Osteocyte (in vitro differentiated cells): ENCODE measurements around the gene IL12RB1. TPM values are rescaled to one million over a fixed set of nuclear protein-coding genes. Genes with fewer than 3 reads are reported as not detected.

Source experiments
- DNase-seq: peaks from one replicate; pipeline ENCODE4 v3.0.0; 2021; ENCODE audit warnings: mixed read lengths; ENCODE audit not compliant: unreplicated experiment; ENCODE audit errors: extremely low spot score
- H3K27ac Mint-ChIP-seq: one replicate; pipeline ENCODE4 v1.8.0; 2021; ENCODE audit warnings: mild to moderate bottlenecking, mixed read lengths; ENCODE audit not compliant: unreplicated experiment
- H3K27me3 Mint-ChIP-seq: one replicate; pipeline ENCODE4 v1.8.0; 2021; ENCODE audit warnings: mixed read lengths; ENCODE audit not compliant: unreplicated experiment
- H3K36me3 Mint-ChIP-seq: one replicate; pipeline ENCODE4 v1.8.0; 2021; ENCODE audit warnings: mixed read lengths; ENCODE audit not compliant: unreplicated experiment
- H3K4me1 Mint-ChIP-seq: one replicate; pipeline ENCODE4 v1.8.0; 2021; ENCODE audit warnings: mixed read lengths; ENCODE audit not compliant: unreplicated experiment
- H3K4me3 Mint-ChIP-seq: one replicate; pipeline ENCODE4 v1.8.0; 2021; ENCODE audit warnings: mild to moderate bottlenecking, moderate library complexity, mixed read lengths; ENCODE audit not compliant: unreplicated experiment
- H3K9me3 Mint-ChIP-seq: one replicate; pipeline ENCODE4 v1.8.0; 2021; ENCODE audit warnings: mixed read lengths; ENCODE audit not compliant: unreplicated experiment
- CTCF ChIP-seq: fragments of 200-600 bp; sonication (generic); IDR thresholded peaks from 2 replicates; pipeline ENCODE4 v1.5.0; 2021; ENCODE audit warnings: antibody characterized with exemption, mild to moderate bottlenecking, moderate library complexity
- total RNA-seq: library from RNA; stranded (reverse); gene quantifications from 2 replicates; pipeline ENCODE4 v1.2.1, GENCODE V29; 2021

Gene IL12RB1
- total RNA-seq, 1 donor from 2014 or later, result 0.51 TPM

- Mint-ChIP-seq H3K9me3 (no peaks in the 10 kb centered on the region), H3K4me1 (peaks cover 11% of the 10 kb centered on the region), H3K36me3 (peaks cover 6% of the 10 kb centered on the region), H3K27ac (no peak overlapping the region), H3K27me3 (no peaks in the 10 kb centered on the region), H3K4me3 (no peak overlapping the region)
- no peak for TF ChIP-seq CTCF
- no peak for DNase-seq
Observed at GRCh38 chr19:18122424-18122823, 35.7 kb upstream of the IL12RB1 start.

GRCh38 chr19:18121166-18121565 is 34.4 kb upstream of the IL12RB1 start:
- no peak for DNase-seq
- H3K27me3 Mint-ChIP-seq, result no peaks in the 10 kb centered on the region
- no peak overlapping the region for H3K4me3 Mint-ChIP-seq
- peaks cover 14% of the 10 kb centered on the region for H3K4me1 Mint-ChIP-seq
- H3K36me3 Mint-ChIP-seq, result peaks cover 6% of the 10 kb centered on the region
- TF ChIP-seq CTCF, result no peak
- no peaks in the 10 kb centered on the region for H3K9me3 Mint-ChIP-seq
- no peak overlapping the region for H3K27ac Mint-ChIP-seq

- peaks cover 14% of the 10 kb centered on the region for H3K4me1 Mint-ChIP-seq
- no peak overlapping the region for H3K27ac Mint-ChIP-seq
- H3K36me3 Mint-ChIP-seq, result peaks cover 4% of the 10 kb centered on the region
Observed at GRCh38 chr19:18120127-18120526, 33.4 kb upstream of the IL12RB1 start.

GRCh38 chr19:18119717-18120105 is 33.0 kb upstream of the IL12RB1 start:
- H3K4me3 Mint-ChIP-seq, result no peak overlapping the region

More at GRCh38 chr19:18120127-18120526, 33.4 kb upstream of the IL12RB1 start:
- no peaks in the 10 kb centered on the region for H3K27me3 Mint-ChIP-seq
- no peaks in the 10 kb centered on the region for H3K9me3 Mint-ChIP-seq
- no peak for DNase-seq
- H3K4me3 Mint-ChIP-seq, result no peak overlapping the region
- TF ChIP-seq CTCF, result no peak

More at GRCh38 chr19:18119717-18120105, 33.0 kb upstream of the IL12RB1 start:
- no peak for DNase-seq
- H3K27ac Mint-ChIP-seq, result no peak overlapping the region
- TF ChIP-seq CTCF, result no peak
- no peaks in the 10 kb centered on the region for H3K27me3 Mint-ChIP-seq
- no peaks in the 10 kb centered on the region for H3K9me3 Mint-ChIP-seq
- peaks cover 4% of the 10 kb centered on the region for H3K36me3 Mint-ChIP-seq
- peaks cover 14% of the 10 kb centered on the region for H3K4me1 Mint-ChIP-seq
